WERI-Rb-1 (cell line): Measurements from ENCODE around the gene CEP85.

ENCODE experiments used
- DNase-seq: peaks from one replicate; pipeline ENCODE4 v3.0.0-alpha.2; 2020
- H3K27ac ChIP-seq: fragments of 250-450 bp; sonication (Bioruptor Pico); 2 replicates; pipeline ENCODE4 v1.5.1; 2020; ENCODE audit warnings: mild to moderate bottlenecking, moderate library complexity
- H3K27me3 ChIP-seq: fragments of 250-450 bp; sonication (Bioruptor Pico); 2 replicates; pipeline ENCODE4 v1.5.1; 2021; ENCODE audit warnings: mild to moderate bottlenecking, low read depth, moderate library complexity; ENCODE audit not compliant: insufficient read depth, severe bottlenecking
- H3K36me3 ChIP-seq: fragments of 250-450 bp; sonication (Bioruptor Pico); 2 replicates; pipeline ENCODE4 v1.5.1; 2020; ENCODE audit warnings: mild to moderate bottlenecking, moderate library complexity
- H3K4me3 ChIP-seq: 2 replicates; pipeline ENCODE4 v1.5.1; 2011; ENCODE audit warnings: low read depth, mild to moderate bottlenecking, control low read depth, low read length
- H3K9me3 ChIP-seq: fragments of 250-450 bp; sonication (Bioruptor Pico); 2 replicates; pipeline ENCODE4 v1.5.1; 2021; ENCODE audit warnings: mild to moderate bottlenecking, moderate library complexity; ENCODE audit not compliant: severe bottlenecking
- CTCF ChIP-seq: IDR thresholded peaks from 2 replicates; pipeline ENCODE4 v1.5.1; 2011; ENCODE audit warnings: low read depth, mild to moderate bottlenecking, control low read depth, inconsistent platforms, low read length

CEP85 gene

GRCh38 chr1:26287811-26288210, 53.8 kb downstream of the CEP85 start:
- DNase-seq: no peak
- Histone ChIP-seq H3K27me3 (no peaks in the 10 kb centered on the region), H3K9me3 (no peaks in the 10 kb centered on the region), H3K36me3 (peaks cover 5% of the 10 kb centered on the region), H3K4me3 (no peak overlapping the region), H3K27ac (no peak overlapping the region; the same call in 1 of the 2 replicates)
- no peak for TF ChIP-seq CTCF

- no peak overlapping the region for H3K4me3 ChIP-seq
- no peak overlapping the region for H3K27ac ChIP-seq
- no peaks in the 10 kb centered on the region for H3K9me3 ChIP-seq
- no peak for TF ChIP-seq CTCF
- peaks cover 5% of the 10 kb centered on the region for H3K36me3 ChIP-seq
- H3K27me3 ChIP-seq: no peaks in the 10 kb centered on the region
- no peak for DNase-seq
Measured at GRCh38 chr1:26288311-26288941, 54.4 kb downstream of the CEP85 start.

- Histone ChIP-seq H3K36me3 (peaks cover 3% of the 10 kb centered on the region; the same call in 1 of the 2 replicates), H3K27me3 (no peaks in the 10 kb centered on the region), H3K4me3 (no peak overlapping the region), H3K9me3 (no peaks in the 10 kb centered on the region), H3K27ac (no peak overlapping the region; the same call in 1 of the 2 replicates)
- peak; percentile 55 for DNase-seq
- TF ChIP-seq CTCF: no peak
Measured at GRCh38 chr1:26289158-26290059, 55.4 kb downstream of the CEP85 start.

- Histone ChIP-seq H3K4me3 (no peak overlapping the region), H3K36me3 (no peaks in the 10 kb centered on the region), H3K9me3 (no peaks in the 10 kb centered on the region), H3K27ac (peak overlapping the region; percentile 66), H3K27me3 (no peaks in the 10 kb centered on the region)
- no peak for TF ChIP-seq CTCF
- DNase-seq: peak; percentile 70
Measured at GRCh38 chr1:26290122-26290881, 56.3 kb downstream of the CEP85 start.

GRCh38 chr1:26290882-26291261, 56.9 kb downstream of the CEP85 start:
- H3K9me3 ChIP-seq: no peaks in the 10 kb centered on the region
- no peak overlapping the region for H3K4me3 ChIP-seq
- peak; percentile 39 for DNase-seq
- peak overlapping the region; percentile 66 for H3K27ac ChIP-seq
- no peaks in the 10 kb centered on the region for H3K27me3 ChIP-seq
- no peak for TF ChIP-seq CTCF
- no peaks in the 10 kb centered on the region for H3K36me3 ChIP-seq
